Measurements from ENCODE around the gene GIPC1.

Gene GIPC1

GRCh38 chr19:14487370-14488125 lies 8.4 kb downstream of the GIPC1 start:
- DNase-seq: no peak

- no peak for DNase-seq
These were observed 13.6 kb downstream of the GIPC1 start for GRCh38 chr19:14482172-14482941.

- DNase-seq: no peak
These were observed 15.2 kb downstream of the GIPC1 start for GRCh38 chr19:14480700-14481079.

- no peak for DNase-seq
These were observed 15.8 kb downstream of the GIPC1 start for GRCh38 chr19:14479975-14480699.

- no peak for DNase-seq
These were observed 16.5 kb downstream of the GIPC1 start for GRCh38 chr19:14479309-14479974.

GRCh38 chr19:14478113-14478545 lies 17.8 kb downstream of the GIPC1 start:
- DNase-seq: no peak

GRCh38 chr19:14477418-14478112 lies 18.4 kb downstream of the GIPC1 start:
- DNase-seq: no peak

GRCh38 chr19:14476673-14477401 lies 19.1 kb downstream of the GIPC1 start:
- DNase-seq: no peak

GRCh38 chr19:14476327-14476672 lies 19.6 kb downstream of the GIPC1 start:
- no peak for DNase-seq

GRCh38 chr19:14475251-14476073 lies 20.5 kb downstream of the GIPC1 start, which contains the start of gene PTGER1:
Gene PTGER1, minus strand, starts transcription at chr19:14475354. Its CDS starts 1,034 bp downstream, at chr19:14474320.
- DNase-seq: no peak

- no peak for DNase-seq
These were observed 21.1 kb downstream of the GIPC1 start for GRCh38 chr19:14474827-14475226.

GRCh38 chr19:14473978-14474578 lies 21.8 kb downstream of the GIPC1 start:
- no peak for DNase-seq

- DNase-seq: no peak
These were observed 22.6 kb downstream of the GIPC1 start for GRCh38 chr19:14473073-14473977.

GRCh38 chr19:14472202-14472938 lies 23.6 kb downstream of the GIPC1 start:
- peak; percentile 20 to 26 for DNase-seq

- no peak for DNase-seq
These were observed 24.3 kb downstream of the GIPC1 start for GRCh38 chr19:14471436-14472187.

- DNase-seq: no peak
These were observed 25.7 kb downstream of the GIPC1 start for GRCh38 chr19:14470031-14470876.

- no peak for DNase-seq
These were observed 28.1 kb downstream of the GIPC1 start for GRCh38 chr19:14467816-14468215.

Measured in NCI-H446 (cell line).